HG03558 (cell line): ENCODE data around the gene PACS1.

Source experiments
- ATAC-seq: cut with Tn5 transposase; IDR thresholded peaks from one replicate; pipeline ENCODE4 v1.9.1; 2021; ENCODE audit warnings: moderate number of reproducible peaks; ENCODE audit not compliant: unreplicated experiment; ENCODE audit errors: extremely low read depth

Gene PACS1

DNA sequence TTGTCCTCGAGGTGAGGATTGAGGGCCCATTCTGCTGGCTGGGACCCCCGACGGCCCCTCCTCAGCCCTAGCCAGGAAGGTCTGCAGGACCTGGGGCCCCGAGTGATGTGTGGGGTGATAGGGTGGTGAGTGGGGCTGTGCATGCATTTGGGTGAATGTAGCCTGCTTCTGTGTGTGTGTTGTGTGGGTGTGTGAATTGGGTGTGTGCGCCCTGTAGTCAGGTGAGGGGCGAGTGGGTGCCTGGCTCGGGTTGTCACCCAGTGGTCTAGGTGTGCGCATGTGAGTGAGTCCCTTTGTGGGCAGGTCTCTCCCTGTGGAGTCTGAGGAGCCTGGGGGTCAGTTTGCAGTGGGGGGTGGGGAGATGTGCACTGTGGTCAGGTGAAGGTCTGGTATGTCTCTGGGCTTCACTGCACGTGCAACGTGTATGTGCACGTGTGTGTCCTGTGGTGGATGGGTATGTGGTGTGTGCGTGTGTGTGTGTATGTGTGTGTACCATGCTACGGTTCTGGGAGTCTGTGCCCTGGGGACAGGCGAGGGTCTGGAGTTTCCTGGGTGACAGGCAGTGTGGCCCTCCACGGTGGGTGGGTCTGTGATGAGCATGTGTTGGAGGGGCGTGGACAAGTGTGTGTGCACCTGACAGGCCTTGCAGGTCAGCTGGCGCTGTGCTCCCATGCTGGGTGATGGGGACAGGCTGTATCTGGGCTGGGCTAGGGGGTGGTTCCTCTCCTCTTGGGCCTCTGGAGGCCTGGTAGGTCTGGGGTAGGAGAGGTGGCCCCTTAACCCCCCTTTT is 222.7 kb downstream of the PACS1 start:
- ATAC-seq, result no peak

DNA sequence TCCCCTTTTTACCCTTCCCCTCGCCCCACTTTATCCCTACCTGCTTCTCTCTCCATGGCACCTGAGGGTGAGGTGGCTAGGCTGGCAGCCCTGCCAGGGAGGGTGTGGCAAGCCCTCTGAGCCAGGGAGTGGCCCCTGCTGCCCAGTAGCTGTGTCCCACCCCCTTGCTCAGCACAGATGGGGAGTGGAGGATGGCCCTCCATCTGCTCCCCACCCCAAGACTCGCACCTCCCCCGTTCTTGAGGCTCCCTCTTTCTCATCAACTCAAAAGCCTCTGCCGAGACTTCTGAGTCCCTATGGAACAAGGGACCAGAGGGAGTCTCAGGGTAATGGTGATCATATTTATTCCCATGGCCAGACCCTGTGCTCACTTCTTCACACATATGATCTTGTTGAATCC is 223.3 kb downstream of the PACS1 start:
- no peak for ATAC-seq

GRCh38 chr11:66293777-66294625 is 223.9 kb downstream of the PACS1 start:
- no peak for ATAC-seq
